ENCODE data around the gene THSD4.

The THSD4 gene

DNA sequence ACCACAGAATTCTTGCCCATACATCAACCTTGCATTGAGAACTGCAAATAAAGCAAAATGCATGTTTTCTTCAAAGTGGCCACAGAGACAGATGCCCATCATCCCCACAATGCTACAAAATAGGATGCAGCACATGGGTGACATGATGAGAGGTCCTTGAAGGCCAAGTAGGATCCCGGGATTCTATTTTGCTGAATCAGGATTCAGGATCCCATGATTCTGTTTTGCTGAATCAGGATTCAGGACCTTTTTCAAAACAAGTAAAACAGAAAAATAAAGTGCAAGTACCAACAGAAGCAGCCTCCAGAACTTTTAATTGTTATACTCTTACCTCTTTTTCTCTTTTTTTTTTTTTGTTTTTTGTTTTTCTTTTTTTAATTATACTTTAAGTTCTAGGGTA is 453.0 kb downstream of the THSD4 start:
- Histone ChIP-seq H3K27ac (replicated peaks) (no peak overlapping the region), H3K4me3 (replicated peaks; ENCODE audit: insufficient read depth, low read length) (no peak overlapping the region), H3K27me3 (ENCODE audit: insufficient read depth, poor library complexity, severe bottlenecking) (peaks cover 2% of the 10 kb centered on the region)
- no peak for TF ChIP-seq POLR2AphosphoS5 (IDR thresholded peaks at IDR 0.05; ENCODE audit: low read depth)
- TF ChIP-seq, protein P1, sequence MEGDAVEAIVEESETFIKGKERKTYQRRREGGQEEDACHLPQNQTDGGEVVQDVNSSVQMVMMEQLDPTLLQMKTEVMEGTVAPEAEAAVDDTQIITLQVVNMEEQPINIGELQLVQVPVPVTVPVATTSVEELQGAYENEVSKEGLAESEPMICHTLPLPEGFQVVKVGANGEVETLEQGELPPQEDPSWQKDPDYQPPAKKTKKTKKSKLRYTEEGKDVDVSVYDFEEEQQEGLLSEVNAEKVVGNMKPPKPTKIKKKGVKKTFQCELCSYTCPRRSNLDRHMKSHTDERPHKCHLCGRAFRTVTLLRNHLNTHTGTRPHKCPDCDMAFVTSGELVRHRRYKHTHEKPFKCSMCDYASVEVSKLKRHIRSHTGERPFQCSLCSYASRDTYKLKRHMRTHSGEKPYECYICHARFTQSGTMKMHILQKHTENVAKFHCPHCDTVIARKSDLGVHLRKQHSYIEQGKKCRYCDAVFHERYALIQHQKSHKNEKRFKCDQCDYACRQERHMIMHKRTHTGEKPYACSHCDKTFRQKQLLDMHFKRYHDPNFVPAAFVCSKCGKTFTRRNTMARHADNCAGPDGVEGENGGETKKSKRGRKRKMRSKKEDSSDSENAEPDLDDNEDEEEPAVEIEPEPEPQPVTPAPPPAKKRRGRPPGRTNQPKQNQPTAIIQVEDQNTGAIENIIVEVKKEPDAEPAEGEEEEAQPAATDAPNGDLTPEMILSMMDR (IDR thresholded peaks at IDR 0.05; ENCODE audit: insufficient read depth, low read length) = no peak
- TF ChIP-seq, protein P2, sequence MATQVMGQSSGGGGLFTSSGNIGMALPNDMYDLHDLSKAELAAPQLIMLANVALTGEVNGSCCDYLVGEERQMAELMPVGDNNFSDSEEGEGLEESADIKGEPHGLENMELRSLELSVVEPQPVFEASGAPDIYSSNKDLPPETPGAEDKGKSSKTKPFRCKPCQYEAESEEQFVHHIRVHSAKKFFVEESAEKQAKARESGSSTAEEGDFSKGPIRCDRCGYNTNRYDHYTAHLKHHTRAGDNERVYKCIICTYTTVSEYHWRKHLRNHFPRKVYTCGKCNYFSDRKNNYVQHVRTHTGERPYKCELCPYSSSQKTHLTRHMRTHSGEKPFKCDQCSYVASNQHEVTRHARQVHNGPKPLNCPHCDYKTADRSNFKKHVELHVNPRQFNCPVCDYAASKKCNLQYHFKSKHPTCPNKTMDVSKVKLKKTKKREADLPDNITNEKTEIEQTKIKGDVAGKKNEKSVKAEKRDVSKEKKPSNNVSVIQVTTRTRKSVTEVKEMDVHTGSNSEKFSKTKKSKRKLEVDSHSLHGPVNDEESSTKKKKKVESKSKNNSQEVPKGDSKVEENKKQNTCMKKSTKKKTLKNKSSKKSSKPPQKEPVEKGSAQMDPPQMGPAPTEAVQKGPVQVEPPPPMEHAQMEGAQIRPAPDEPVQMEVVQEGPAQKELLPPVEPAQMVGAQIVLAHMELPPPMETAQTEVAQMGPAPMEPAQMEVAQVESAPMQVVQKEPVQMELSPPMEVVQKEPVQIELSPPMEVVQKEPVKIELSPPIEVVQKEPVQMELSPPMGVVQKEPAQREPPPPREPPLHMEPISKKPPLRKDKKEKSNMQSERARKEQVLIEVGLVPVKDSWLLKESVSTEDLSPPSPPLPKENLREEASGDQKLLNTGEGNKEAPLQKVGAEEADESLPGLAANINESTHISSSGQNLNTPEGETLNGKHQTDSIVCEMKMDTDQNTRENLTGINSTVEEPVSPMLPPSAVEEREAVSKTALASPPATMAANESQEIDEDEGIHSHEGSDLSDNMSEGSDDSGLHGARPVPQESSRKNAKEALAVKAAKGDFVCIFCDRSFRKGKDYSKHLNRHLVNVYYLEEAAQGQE (IDR thresholded peaks at IDR 0.05; ENCODE audit: insufficient replicate concordance, low read depth) = no peak
- no peak for TF ChIP-seq GABPA (IDR thresholded peaks at IDR 0.05; ENCODE audit: low read depth)
- no peak for TF ChIP-seq SPI1 (IDR thresholded peaks at IDR 0.05; ENCODE audit: borderline replicate concordance, low read depth)
- no peak for DNase-seq (ENCODE audit: low read depth in 1 of 2, low spot score in 1 of 2)

- TF ChIP-seq, protein P1 (IDR thresholded peaks at IDR 0.05; ENCODE audit: insufficient read depth, low read length) = no peak
- TF ChIP-seq, protein P2 (IDR thresholded peaks at IDR 0.05; ENCODE audit: insufficient replicate concordance, low read depth) = no peak
- no peak for TF ChIP-seq SPI1 (IDR thresholded peaks at IDR 0.05; ENCODE audit: borderline replicate concordance, low read depth)
- no peak for TF ChIP-seq GABPA (IDR thresholded peaks at IDR 0.05; ENCODE audit: low read depth)
- no peak for TF ChIP-seq POLR2AphosphoS5 (IDR thresholded peaks at IDR 0.05; ENCODE audit: low read depth)
- Histone ChIP-seq H3K4me3 (replicated peaks; ENCODE audit: insufficient read depth, low read length) (no peak overlapping the region), H3K27ac (replicated peaks) (no peak overlapping the region), H3K27me3 (ENCODE audit: insufficient read depth, poor library complexity, severe bottlenecking) (peaks cover 8% of the 10 kb centered on the region)
- no peak for DNase-seq (ENCODE audit: low read depth in 1 of 2, low spot score in 1 of 2)
These were observed 455.5 kb downstream of the THSD4 start for GRCh38 chr15:71570736-71571135.

DNA sequence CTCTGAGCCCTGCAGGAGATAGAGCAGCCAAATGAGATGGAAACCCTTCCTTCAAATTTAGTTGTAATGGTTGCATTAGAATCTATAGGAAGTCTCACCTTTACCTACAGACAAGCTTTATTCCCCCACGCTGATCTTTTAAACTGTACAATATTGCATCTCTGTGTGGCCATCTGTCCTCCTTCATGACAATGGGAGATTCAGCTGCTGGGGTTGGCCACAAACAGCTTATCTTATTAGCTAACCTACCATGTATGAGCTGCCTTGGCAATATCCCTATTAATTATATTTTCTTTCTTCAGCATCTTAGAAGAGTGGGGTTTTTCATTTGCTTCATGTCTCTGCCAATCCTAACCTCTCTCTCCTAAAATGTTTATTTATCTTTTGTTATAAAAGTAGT is 456.4 kb downstream of the THSD4 start:
- peaks cover 11% of the 10 kb centered on the region for H3K27me3 ChIP-seq (ENCODE audit: insufficient read depth, poor library complexity, severe bottlenecking)
- TF ChIP-seq SPI1 (IDR thresholded peaks at IDR 0.05; ENCODE audit: borderline replicate concordance, low read depth) (no peak), POLR2AphosphoS5 (IDR thresholded peaks at IDR 0.05; ENCODE audit: low read depth) (no peak), GABPA (IDR thresholded peaks at IDR 0.05; ENCODE audit: low read depth) (no peak)
- TF ChIP-seq, protein P1 (IDR thresholded peaks at IDR 0.05; ENCODE audit: insufficient read depth, low read length) = no peak
- TF ChIP-seq, protein P2 (IDR thresholded peaks at IDR 0.05; ENCODE audit: insufficient replicate concordance, low read depth) = no peak
- no peak for DNase-seq (ENCODE audit: low read depth in 1 of 2, low spot score in 1 of 2)
- H3K4me3 ChIP-seq (replicated peaks; ENCODE audit: insufficient read depth, low read length) = no peak overlapping the region
- H3K27ac ChIP-seq (replicated peaks) = no peak overlapping the region

Measured in HL-60 (cell line).